OCI-LY7 (cell line): ENCODE data around the gene CTPS2.

Experiments used
- EZH2phosphoT487 ChIP-seq: fragments of 200-600 bp; sonication (generic); IDR thresholded peaks from 2 replicates; pipeline ENCODE4 v1.6.1; 2018; ENCODE audit warnings: low read depth, borderline replicate concordance, mild to moderate bottlenecking, mixed run types, antibody characterized with exemption, low read length, moderate library complexity, mixed read lengths
- TF ChIP-seq, protein P1 (sequence below): fragments of 200-600 bp; sonication (generic); conservative IDR thresholded peaks from 2 replicates; pipeline ENCODE4 v1.5.1; 2014; ENCODE audit warnings: mild to moderate bottlenecking, antibody characterized with exemption, low read length, moderate library complexity, mixed read lengths

GRCh38 chrX:16573781-16574180, 138.7 kb downstream of the CTPS2 start:
- TF ChIP-seq, protein P1, sequence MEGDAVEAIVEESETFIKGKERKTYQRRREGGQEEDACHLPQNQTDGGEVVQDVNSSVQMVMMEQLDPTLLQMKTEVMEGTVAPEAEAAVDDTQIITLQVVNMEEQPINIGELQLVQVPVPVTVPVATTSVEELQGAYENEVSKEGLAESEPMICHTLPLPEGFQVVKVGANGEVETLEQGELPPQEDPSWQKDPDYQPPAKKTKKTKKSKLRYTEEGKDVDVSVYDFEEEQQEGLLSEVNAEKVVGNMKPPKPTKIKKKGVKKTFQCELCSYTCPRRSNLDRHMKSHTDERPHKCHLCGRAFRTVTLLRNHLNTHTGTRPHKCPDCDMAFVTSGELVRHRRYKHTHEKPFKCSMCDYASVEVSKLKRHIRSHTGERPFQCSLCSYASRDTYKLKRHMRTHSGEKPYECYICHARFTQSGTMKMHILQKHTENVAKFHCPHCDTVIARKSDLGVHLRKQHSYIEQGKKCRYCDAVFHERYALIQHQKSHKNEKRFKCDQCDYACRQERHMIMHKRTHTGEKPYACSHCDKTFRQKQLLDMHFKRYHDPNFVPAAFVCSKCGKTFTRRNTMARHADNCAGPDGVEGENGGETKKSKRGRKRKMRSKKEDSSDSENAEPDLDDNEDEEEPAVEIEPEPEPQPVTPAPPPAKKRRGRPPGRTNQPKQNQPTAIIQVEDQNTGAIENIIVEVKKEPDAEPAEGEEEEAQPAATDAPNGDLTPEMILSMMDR: no peak
- TF ChIP-seq EZH2phosphoT487: no peak
